HUES64 (cell line): ENCODE data around the gene NIM1K.

Source experiments
- H3K27ac ChIP-seq: 2 replicates; pipeline ENCODE4 v1.7.0; 2013; ENCODE audit warnings: low read depth, low read length, inconsistent platforms
- H3K27me3 ChIP-seq: 2 replicates; pipeline ENCODE4 v1.6.1; 2013; ENCODE audit warnings: mild to moderate bottlenecking, low read length; ENCODE audit not compliant: insufficient read depth
- H3K36me3 ChIP-seq: 2 replicates; pipeline ENCODE4 v1.6.1; 2013; ENCODE audit warnings: mild to moderate bottlenecking, low read length; ENCODE audit not compliant: insufficient read depth
- H3K4me1 ChIP-seq: 2 replicates; pipeline ENCODE4 v1.6.1; 2013; ENCODE audit warnings: mild to moderate bottlenecking, low read length, moderate library complexity; ENCODE audit not compliant: insufficient read depth
- H3K4me3 ChIP-seq: 2 replicates; pipeline ENCODE4 v1.5.1; 2013; ENCODE audit warnings: mild to moderate bottlenecking, low read length, moderate library complexity
- H3K9ac ChIP-seq: 2 replicates; pipeline ENCODE4 v1.6.1; 2013; ENCODE audit warnings: mild to moderate bottlenecking, low read depth, low read length
- H3K9me3 ChIP-seq: 2 replicates; pipeline ENCODE4 v1.6.1; 2013; ENCODE audit warnings: low read depth, low read length; ENCODE audit not compliant: insufficient read depth
- WGBS: fragments of 150-250, 120-280 bp; methylation state at CpG from one replicate; pipeline ENCODE4 v1.1.7; 2013; ENCODE audit warnings: missing lambda C conversion rate; 5-methylcytosine and 5-hydroxymethylcytosine counted together

Gene NIM1K

DNA sequence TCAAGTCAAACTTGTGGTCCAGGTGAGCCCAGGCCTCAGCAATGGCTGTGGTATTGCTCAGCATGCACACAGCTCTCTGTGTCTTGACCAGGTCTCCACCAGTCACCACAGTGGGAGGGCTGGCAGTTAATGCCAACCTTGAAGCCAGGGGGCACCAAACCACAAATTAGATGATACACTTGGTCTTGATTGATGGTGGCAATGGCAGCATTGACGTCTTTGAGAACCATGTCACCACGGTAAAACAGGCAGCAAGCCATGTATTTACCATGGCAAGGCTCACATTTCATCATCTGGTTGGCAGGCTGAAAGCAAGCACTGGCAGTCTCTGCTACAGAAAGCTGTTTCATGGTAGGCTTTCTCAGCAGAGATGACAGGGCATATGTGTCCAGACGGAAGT, 40.0 kb downstream of the NIM1K start:
- Histone ChIP-seq H3K9ac (no peak overlapping the region), H3K27me3 (no peaks in the 10 kb centered on the region), H3K9me3 (no peaks in the 10 kb centered on the region), H3K4me1 (no peaks in the 10 kb centered on the region), H3K4me3 (no peak overlapping the region), H3K36me3 (no peaks in the 10 kb centered on the region), H3K27ac (no peak overlapping the region)
- 96% methylated on average over 3 of the region's 3 CpGs for WGBS

- 90% methylated on average over 15 of the region's 15 CpGs for WGBS
- H3K27me3 ChIP-seq = no peaks in the 10 kb centered on the region
Observed at GRCh38 chr5:43232943-43233833, 41.2 kb downstream of the NIM1K start.

GRCh38 chr5:43233946-43234345, 41.9 kb downstream of the NIM1K start:
- H3K27ac ChIP-seq = no peak overlapping the region
- no peaks in the 10 kb centered on the region for H3K27me3 ChIP-seq
- H3K4me1 ChIP-seq = no peaks in the 10 kb centered on the region
- H3K9ac ChIP-seq = no peak overlapping the region
- 78% methylated on average over 1 of the region's 3 CpGs for WGBS
- no peak overlapping the region for H3K4me3 ChIP-seq
- H3K36me3 ChIP-seq = no peaks in the 10 kb centered on the region
- no peaks in the 10 kb centered on the region for H3K9me3 ChIP-seq

More at GRCh38 chr5:43232943-43233833, 41.2 kb downstream of the NIM1K start:
- Histone ChIP-seq H3K27ac (no peak overlapping the region), H3K4me1 (no peaks in the 10 kb centered on the region), H3K9me3 (no peaks in the 10 kb centered on the region), H3K4me3 (no peak overlapping the region), H3K9ac (no peak overlapping the region), H3K36me3 (no peaks in the 10 kb centered on the region)

GRCh38 chr5:43236653-43237355, 44.8 kb downstream of the NIM1K start:
- Histone ChIP-seq H3K4me1 (no peaks in the 10 kb centered on the region), H3K9ac (no peak overlapping the region), H3K27me3 (no peaks in the 10 kb centered on the region), H3K9me3 (no peaks in the 10 kb centered on the region), H3K36me3 (no peaks in the 10 kb centered on the region), H3K4me3 (no peak overlapping the region), H3K27ac (no peak overlapping the region)
- WGBS = 81% methylated on average over 5 of the region's 5 CpGs

GRCh38 chr5:43242196-43242595, 50.2 kb downstream of the NIM1K start:
- Histone ChIP-seq H3K9me3 (no peaks in the 10 kb centered on the region), H3K9ac (no peak overlapping the region), H3K4me1 (no peaks in the 10 kb centered on the region), H3K27ac (no peak overlapping the region), H3K4me3 (no peak overlapping the region), H3K36me3 (no peaks in the 10 kb centered on the region), H3K27me3 (no peaks in the 10 kb centered on the region)
- WGBS = 81% methylated on average over 1 of the region's 1 CpG

- no peak overlapping the region for H3K4me3 ChIP-seq
- no peaks in the 10 kb centered on the region for H3K4me1 ChIP-seq
- no peaks in the 10 kb centered on the region for H3K27me3 ChIP-seq
- H3K36me3 ChIP-seq = no peaks in the 10 kb centered on the region
- no peaks in the 10 kb centered on the region for H3K9me3 ChIP-seq
- H3K9ac ChIP-seq = no peak overlapping the region
- H3K27ac ChIP-seq = no peak overlapping the region
Observed at GRCh38 chr5:43243270-43243669, 51.2 kb downstream of the NIM1K start.

DNA sequence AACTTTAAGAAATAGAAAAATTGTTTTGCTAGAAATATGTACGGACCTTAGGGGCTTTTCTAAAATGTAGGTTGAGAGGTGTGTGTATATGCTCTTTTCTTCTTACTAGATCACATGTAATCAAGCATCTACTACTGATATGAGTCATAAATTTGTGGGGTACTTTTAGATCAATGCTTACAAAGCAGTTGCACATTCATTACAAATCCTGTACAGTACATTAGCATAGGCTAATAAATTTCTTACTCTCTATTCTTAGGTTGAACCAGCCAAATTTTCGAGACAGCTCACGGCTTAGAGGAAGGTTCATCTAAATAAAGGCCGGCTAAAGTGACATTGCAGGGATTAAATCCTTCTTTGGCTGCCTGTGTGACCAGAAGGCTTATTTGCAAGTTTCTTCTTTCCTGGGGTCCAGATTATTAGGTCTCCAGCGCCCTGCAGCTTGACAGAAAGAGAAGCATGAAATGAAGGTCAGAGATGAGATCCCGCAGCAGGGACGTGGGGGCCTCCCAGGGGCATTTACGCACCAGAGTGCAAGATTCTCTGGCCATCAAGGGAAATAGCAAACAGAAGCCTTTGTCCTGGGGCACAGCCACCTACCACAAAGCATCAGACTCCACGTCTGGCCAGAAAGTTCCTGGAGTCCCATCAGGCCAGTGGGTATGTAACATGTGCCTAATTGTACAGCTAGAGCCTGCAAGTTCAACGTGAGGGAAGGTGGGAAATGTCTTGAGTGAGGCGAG, 53.0 kb downstream of the NIM1K start:
- Histone ChIP-seq H3K27me3 (no peaks in the 10 kb centered on the region), H3K36me3 (no peaks in the 10 kb centered on the region), H3K9ac (no peak overlapping the region), H3K4me3 (no peak overlapping the region), H3K27ac (no peak overlapping the region), H3K9me3 (no peaks in the 10 kb centered on the region), H3K4me1 (no peaks in the 10 kb centered on the region)
- WGBS = 89% methylated on average over 11 of the region's 11 CpGs

DNA sequence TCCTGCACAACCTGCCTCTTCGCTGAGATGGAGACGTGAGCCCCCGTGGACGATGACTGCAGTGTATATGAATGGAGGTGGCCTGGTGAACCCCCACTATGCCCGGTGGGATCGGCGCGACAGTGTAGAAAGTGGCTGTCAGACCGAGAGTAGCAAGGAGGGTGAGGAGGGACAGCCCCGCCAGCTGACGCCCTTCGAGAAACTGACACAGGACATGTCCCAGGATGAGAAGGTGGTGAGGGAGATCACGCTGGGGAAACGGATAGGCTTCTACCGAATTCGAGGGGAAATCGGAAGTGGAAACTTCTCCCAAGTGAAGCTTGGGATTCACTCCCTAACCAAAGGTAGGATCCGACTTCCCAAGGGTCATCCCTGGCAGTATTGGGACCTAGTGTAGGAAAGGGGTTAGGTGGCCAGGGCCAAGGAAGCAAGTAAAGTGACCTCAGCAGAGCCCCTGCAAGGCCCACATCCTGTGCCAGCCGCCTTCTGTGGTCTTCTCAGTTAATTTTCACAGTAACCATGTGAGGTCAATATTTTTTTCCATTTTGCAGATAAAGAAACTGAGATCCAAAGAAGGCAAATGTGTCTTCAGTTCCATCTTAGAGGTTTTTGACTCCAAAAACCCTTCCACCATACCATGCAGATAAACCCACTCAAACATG, 53.8 kb downstream of the NIM1K start:
- H3K27ac ChIP-seq = no peak overlapping the region

GRCh38 chr5:43251754-43252153, 59.7 kb downstream of the NIM1K start:
- Histone ChIP-seq H3K36me3 (no peaks in the 10 kb centered on the region), H3K9ac (no peak overlapping the region), H3K4me3 (no peak overlapping the region), H3K27me3 (no peaks in the 10 kb centered on the region), H3K4me1 (no peaks in the 10 kb centered on the region), H3K9me3 (no peaks in the 10 kb centered on the region), H3K27ac (no peak overlapping the region)
- 94% methylated on average over 5 of the region's 5 CpGs for WGBS

More for the DNA sequence above, 53.8 kb downstream of the NIM1K start:
- no peaks in the 10 kb centered on the region for H3K9me3 ChIP-seq
- H3K9ac ChIP-seq = no peak overlapping the region
- no peak overlapping the region for H3K4me3 ChIP-seq
- H3K4me1 ChIP-seq = no peaks in the 10 kb centered on the region
- WGBS = 95% methylated on average over 19 of the region's 19 CpGs
- H3K36me3 ChIP-seq = no peaks in the 10 kb centered on the region
- no peaks in the 10 kb centered on the region for H3K27me3 ChIP-seq

- H3K9ac ChIP-seq = no peak overlapping the region
- H3K27me3 ChIP-seq = no peaks in the 10 kb centered on the region
- no peaks in the 10 kb centered on the region for H3K9me3 ChIP-seq
- H3K4me3 ChIP-seq = no peak overlapping the region
- H3K36me3 ChIP-seq = no peaks in the 10 kb centered on the region
- WGBS = 88% methylated on average over 2 of the region's 2 CpGs
- no peak overlapping the region for H3K27ac ChIP-seq
- no peaks in the 10 kb centered on the region for H3K4me1 ChIP-seq
Observed at GRCh38 chr5:43255704-43256103, 63.7 kb downstream of the NIM1K start.
